Measurements from ENCODE around the gene SMYD3.

DNA sequence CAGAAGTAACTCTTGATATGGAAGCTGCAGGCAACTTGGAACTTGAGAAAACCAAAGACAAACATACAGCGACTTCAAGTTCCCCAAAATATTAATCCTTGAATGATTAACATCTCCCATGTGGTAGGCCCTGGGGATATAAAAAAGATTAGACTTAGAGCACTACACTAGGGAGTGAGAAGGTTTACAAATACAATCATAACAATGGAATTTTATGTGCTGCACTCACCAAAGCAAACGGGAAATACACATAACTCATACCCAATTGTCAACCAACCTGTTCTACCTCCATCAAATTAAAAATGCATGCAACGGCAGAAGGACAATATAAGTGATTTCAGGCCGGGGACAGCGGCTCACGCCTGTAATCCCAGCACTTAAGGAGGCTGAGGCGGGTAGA is 3.7 kb downstream of the SMYD3 start:
- TF ChIP-seq POLR2A (IDR thresholded peaks at IDR 0.05) (no peak), CTCF (IDR thresholded peaks at IDR 0.05) (no peak)
